ENCODE results near the gene ASPN. TPM values are rescaled to one million over a fixed set of nuclear protein-coding genes. Genes with fewer than 3 reads are reported as not detected.

Gene ASPN
- total RNA-seq, 2 experiments from 2014 or later = not detected

DNA sequence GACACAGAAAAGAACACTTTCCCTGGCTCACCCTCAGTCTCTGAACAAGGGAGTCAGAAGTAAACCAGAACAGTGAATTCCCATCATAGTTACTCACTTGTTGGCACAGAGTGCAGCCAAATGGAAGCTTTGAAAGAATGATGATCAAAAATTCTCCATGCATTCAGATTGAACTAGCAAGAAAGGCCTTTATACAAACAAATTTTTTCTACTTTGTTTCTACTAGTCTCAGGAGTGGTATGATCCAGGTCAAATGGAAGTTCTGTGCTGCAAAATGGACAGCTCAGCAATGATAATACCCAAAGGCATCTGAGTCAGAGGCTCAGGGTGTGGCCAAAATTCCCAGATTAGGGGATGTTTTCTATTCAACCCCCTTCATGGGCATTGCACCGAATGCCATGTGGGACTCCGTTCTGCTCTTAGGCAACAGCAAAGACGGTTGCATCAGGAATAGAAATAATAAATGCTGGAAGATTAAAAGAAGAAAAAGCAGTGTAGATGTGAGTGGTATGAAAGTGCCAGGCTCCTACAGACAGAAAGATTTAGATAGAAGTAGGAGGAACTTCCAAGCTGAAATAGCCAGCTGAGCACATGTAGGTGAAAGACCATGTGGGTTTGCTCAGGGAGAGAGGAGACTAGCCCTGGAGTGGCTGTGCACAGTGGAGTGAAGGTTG, 24.0 kb upstream of the ASPN start:
- Mint-ChIP-seq H3K4me3 (no peak overlapping the region), H3K27me3 (no peaks in the 10 kb centered on the region), H3K4me1 (ENCODE audit: low read depth) (no peaks in the 10 kb centered on the region), H3K27ac (no peak overlapping the region), H3K9me3 (no peaks in the 10 kb centered on the region), H3K36me3 (ENCODE audit: low read depth) (no peaks in the 10 kb centered on the region)
- intact Hi-C loops (cut with DNase I, micrococcal nuclease) = no loop called here
- no peak for DNase-seq
- CTCF ChIA-PET = no interaction called here
- ATAC-seq (ENCODE audit: poor library complexity) = no peak
- TF ChIP-seq, protein P1, sequence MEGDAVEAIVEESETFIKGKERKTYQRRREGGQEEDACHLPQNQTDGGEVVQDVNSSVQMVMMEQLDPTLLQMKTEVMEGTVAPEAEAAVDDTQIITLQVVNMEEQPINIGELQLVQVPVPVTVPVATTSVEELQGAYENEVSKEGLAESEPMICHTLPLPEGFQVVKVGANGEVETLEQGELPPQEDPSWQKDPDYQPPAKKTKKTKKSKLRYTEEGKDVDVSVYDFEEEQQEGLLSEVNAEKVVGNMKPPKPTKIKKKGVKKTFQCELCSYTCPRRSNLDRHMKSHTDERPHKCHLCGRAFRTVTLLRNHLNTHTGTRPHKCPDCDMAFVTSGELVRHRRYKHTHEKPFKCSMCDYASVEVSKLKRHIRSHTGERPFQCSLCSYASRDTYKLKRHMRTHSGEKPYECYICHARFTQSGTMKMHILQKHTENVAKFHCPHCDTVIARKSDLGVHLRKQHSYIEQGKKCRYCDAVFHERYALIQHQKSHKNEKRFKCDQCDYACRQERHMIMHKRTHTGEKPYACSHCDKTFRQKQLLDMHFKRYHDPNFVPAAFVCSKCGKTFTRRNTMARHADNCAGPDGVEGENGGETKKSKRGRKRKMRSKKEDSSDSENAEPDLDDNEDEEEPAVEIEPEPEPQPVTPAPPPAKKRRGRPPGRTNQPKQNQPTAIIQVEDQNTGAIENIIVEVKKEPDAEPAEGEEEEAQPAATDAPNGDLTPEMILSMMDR (IDR thresholded peaks at IDR 0.05) = no peak
- Histone ChIP-seq H3K9me3 (ENCODE audit: control insufficient read depth in 1 of 2, insufficient read depth in 1 of 2, low read length in 2 of 2) (no peaks in the 10 kb centered on the region), H3K27ac (ENCODE audit: low read depth in 1 of 2, low read length in 2 of 2) (no peak overlapping the region), H3K4me3 (ENCODE audit: low read length) (no peak overlapping the region), H3K27me3 (ENCODE audit: control insufficient read depth in 1 of 2, insufficient read depth in 2 of 2, low read length in 2 of 2) (no peaks in the 10 kb centered on the region), H3K36me3 (ENCODE audit: insufficient read depth, low read length) (no peaks in the 10 kb centered on the region), H3K4me1 (ENCODE audit: insufficient read depth, low read length) (no peaks in the 10 kb centered on the region)
- POLR2A ChIA-PET = no interaction called here

DNA sequence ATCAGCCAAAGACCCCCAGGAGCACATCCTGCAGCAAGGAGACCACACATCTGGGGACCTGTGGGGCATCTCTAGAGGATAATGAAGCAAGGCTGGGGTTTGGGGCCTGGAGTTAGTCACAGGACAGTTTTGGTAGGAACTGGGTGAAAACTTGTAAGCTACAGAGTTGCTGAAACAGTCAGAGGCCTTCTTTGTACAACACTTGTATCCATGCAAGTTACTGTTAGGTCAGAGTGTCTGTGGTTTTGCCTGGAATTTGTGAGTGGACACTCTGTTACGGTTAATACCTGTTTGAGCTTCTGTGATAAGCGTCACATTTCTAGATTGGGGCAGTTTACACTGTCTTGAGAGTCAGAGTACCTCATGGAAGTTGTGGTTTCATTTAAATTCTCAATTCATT, 22.6 kb upstream of the ASPN start:
- Mint-ChIP-seq H3K27ac (no peak overlapping the region), H3K4me3 (no peak overlapping the region), H3K4me1 (ENCODE audit: low read depth) (no peaks in the 10 kb centered on the region), H3K9me3 (no peaks in the 10 kb centered on the region), H3K27me3 (no peaks in the 10 kb centered on the region), H3K36me3 (ENCODE audit: low read depth) (no peaks in the 10 kb centered on the region)
- Histone ChIP-seq H3K4me3 (ENCODE audit: low read length) (no peak overlapping the region), H3K36me3 (ENCODE audit: insufficient read depth, low read length) (no peaks in the 10 kb centered on the region), H3K9me3 (ENCODE audit: control insufficient read depth in 1 of 2, insufficient read depth in 1 of 2, low read length in 2 of 2) (no peaks in the 10 kb centered on the region), H3K27ac (ENCODE audit: low read depth in 1 of 2, low read length in 2 of 2) (no peak overlapping the region), H3K27me3 (ENCODE audit: control insufficient read depth in 1 of 2, insufficient read depth in 2 of 2, low read length in 2 of 2) (no peaks in the 10 kb centered on the region), H3K4me1 (ENCODE audit: insufficient read depth, low read length) (no peaks in the 10 kb centered on the region)
- intact Hi-C loops (cut with DNase I, micrococcal nuclease) = no loop called here
- CTCF ChIA-PET = no interaction called here
- DNase-seq (no peak), ATAC-seq (ENCODE audit: poor library complexity) (no peak)
- POLR2A ChIA-PET = no interaction called here
- TF ChIP-seq, protein P1 (IDR thresholded peaks at IDR 0.05) = no peak

DNA sequence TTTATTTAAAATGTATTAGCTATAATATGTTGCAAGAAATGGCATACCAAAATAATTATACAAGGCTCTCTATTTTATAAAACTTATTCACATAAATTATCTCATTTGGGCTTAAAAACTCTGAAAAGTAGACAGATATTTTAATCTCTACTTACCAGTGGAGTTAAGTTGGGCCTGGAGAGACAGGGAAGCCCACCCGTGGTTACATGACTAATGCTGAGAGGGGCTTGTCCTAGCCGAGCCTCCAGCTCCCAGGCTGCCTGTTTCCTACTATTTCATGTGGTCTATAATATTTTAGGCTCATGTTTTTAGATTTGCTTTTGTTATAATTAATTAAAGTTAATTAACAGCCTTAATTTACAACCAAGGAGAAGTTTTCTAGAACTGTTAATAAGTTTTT, 20.9 kb upstream of the ASPN start:
- TF ChIP-seq, protein P1 (IDR thresholded peaks at IDR 0.05) = no peak
- H3K27ac ChIP-seq (ENCODE audit: low read depth in 1 of 2, low read length in 2 of 2) = no peak overlapping the region
- Mint-ChIP-seq H3K36me3 (ENCODE audit: low read depth) (no peaks in the 10 kb centered on the region), H3K4me1 (ENCODE audit: low read depth) (no peaks in the 10 kb centered on the region), H3K27me3 (no peaks in the 10 kb centered on the region), H3K27ac (no peak overlapping the region), H3K4me3 (no peak overlapping the region), H3K9me3 (no peaks in the 10 kb centered on the region)
- no peak for ATAC-seq (ENCODE audit: poor library complexity)
- no peaks in the 10 kb centered on the region for H3K36me3 ChIP-seq (ENCODE audit: insufficient read depth, low read length)
- ChIA-PET POLR2A (no interaction called here), CTCF (no interaction called here)
- H3K4me1 ChIP-seq (ENCODE audit: insufficient read depth, low read length) = no peaks in the 10 kb centered on the region
- H3K4me3 ChIP-seq (ENCODE audit: low read length) = no peak overlapping the region
- no peak for DNase-seq
- H3K27me3 ChIP-seq (ENCODE audit: control insufficient read depth in 1 of 2, insufficient read depth in 2 of 2, low read length in 2 of 2) = no peaks in the 10 kb centered on the region
- no peaks in the 10 kb centered on the region for H3K9me3 ChIP-seq (ENCODE audit: control insufficient read depth in 1 of 2, insufficient read depth in 1 of 2, low read length in 2 of 2)
- intact Hi-C loops (cut with DNase I, micrococcal nuclease) = no loop called here

All from CD4-positive, alpha-beta T cell (primary cell).